Limb (tissue), 2 donors: ENCODE data around the gene TAS1R1.

ENCODE experiments used
- DNase-seq, 2 donors: peaks; one replicate each; pipeline ENCODE4 v3.0.0-alpha.2; 2016; ENCODE audit errors: extremely low spot score in 2 of 2

The TAS1R1 gene

GRCh38 chr1:6628971-6629479 is 73.9 kb downstream of the TAS1R1 start:
- no peak for DNase-seq
